ENCODE data around the gene C10orf71. TPM values are rescaled to one million over a fixed set of nuclear protein-coding genes. Genes with fewer than 3 reads are reported as not detected.

The C10orf71 gene
- total RNA-seq = under 1 TPM; 0.26 to 0.99 TPM

GRCh38 chr10:49298983-49299815 is at the start of gene C10orf71:
Gene C10orf71 (plus strand): TSS chr10:49299170. CDS start chr10:49322546, 23,376 bp downstream.
- TF ChIP-seq POLR2A (IDR thresholded peaks at IDR 0.05) = peak in 2 of 3 donors; percentile 38 to 39
- TF ChIP-seq CTCF (IDR thresholded peaks at IDR 0.05) = no peak
- H3K27me3 ChIP-seq = no peaks in the 10 kb centered on the region
- DNase-seq (peak in 3 of 4 donors; percentile 33 to 52 (median 38)), ATAC-seq (peak; percentile 53)
- no peaks in the 10 kb centered on the region for H3K9me3 ChIP-seq
- WGBS, 2 donors = 26 to 30% methylated on average over 20 to 22 of the region's 27 CpGs
- H3K4me3 ChIP-seq = no peak within 1 kb of the TSS
- peaks cover 27% of the 10 kb centered on the region for H3K4me1 ChIP-seq
- peak within 1 kb of the TSS in 3 of 4 donors; percentile 41 to 67 (median 65) for H3K27ac ChIP-seq
- no peaks in the 10 kb centered on the region for H3K36me3 ChIP-seq (replicated peaks in 1 of 2; ENCODE audit: insufficient read depth in 1 of 2, low read depth in 2 of 2)
- intact Hi-C loops (cut with DNase I) = no loop called here

- Histone ChIP-seq H3K36me3 (replicated peaks in 1 of 2; ENCODE audit: insufficient read depth in 1 of 2, low read depth in 2 of 2) (no peaks in the 10 kb centered on the region), H3K4me3 (no peak overlapping the region), H3K27me3 (no peaks in the 10 kb centered on the region), H3K27ac (no peak overlapping the region), H3K9me3 (no peaks in the 10 kb centered on the region), H3K4me1 (no peaks in the 10 kb centered on the region)
- ATAC-seq (no peak), DNase-seq (no peak)
- no peak for TF ChIP-seq POLR2A (IDR thresholded peaks at IDR 0.05)
- TF ChIP-seq CTCF (IDR thresholded peaks at IDR 0.05) = no peak
- WGBS, 2 donors = 74 to 76% methylated on average over 11 of the region's 11 CpGs
- intact Hi-C loops (cut with DNase I) = no loop called here
Measured at GRCh38 chr10:49252313-49253034, 46.5 kb upstream of the C10orf71 start.

- ATAC-seq (no peak), DNase-seq (no peak)
- no peaks in the 10 kb centered on the region for H3K9me3 ChIP-seq
- H3K27ac ChIP-seq = no peak overlapping the region
- H3K4me3 ChIP-seq = no peak overlapping the region
- no peaks in the 10 kb centered on the region for H3K27me3 ChIP-seq
- intact Hi-C loops (cut with DNase I) = no loop called here
- WGBS, 2 donors = 63 to 73% methylated on average over 2 of the region's 2 CpGs
- no peaks in the 10 kb centered on the region for H3K36me3 ChIP-seq (replicated peaks in 1 of 2; ENCODE audit: insufficient read depth in 1 of 2, low read depth in 2 of 2)
- no peaks in the 10 kb centered on the region for H3K4me1 ChIP-seq
- no peak for TF ChIP-seq POLR2A (IDR thresholded peaks at IDR 0.05)
- no peak for TF ChIP-seq CTCF (IDR thresholded peaks at IDR 0.05)
Measured at GRCh38 chr10:49253340-49253906, 45.5 kb upstream of the C10orf71 start.

GRCh38 chr10:49254150-49254549 is 44.8 kb upstream of the C10orf71 start:
- Histone ChIP-seq H3K4me1 (no peaks in the 10 kb centered on the region), H3K36me3 (replicated peaks in 1 of 2; ENCODE audit: insufficient read depth in 1 of 2, low read depth in 2 of 2) (no peaks in the 10 kb centered on the region), H3K9me3 (no peaks in the 10 kb centered on the region), H3K27me3 (no peaks in the 10 kb centered on the region), H3K27ac (no peak overlapping the region), H3K4me3 (no peak overlapping the region)
- intact Hi-C loops (cut with DNase I) = no loop called here
- TF ChIP-seq POLR2A (IDR thresholded peaks at IDR 0.05) = no peak
- no peak for TF ChIP-seq CTCF (IDR thresholded peaks at IDR 0.05)
- ATAC-seq (no peak), DNase-seq (no peak)

All from body of pancreas (tissue), 4 donors.